Hematopoietic multipotent progenitor cell treated with erythropoietin and hydrocortisone succinate and interleukin-3 and kit ligand, for 4 days (in vitro differentiated cells): Measurements from ENCODE around the gene PLCH1.
A peak's percentile ranks its signal among the peaks of the same experiment; 100 is the strongest.
"Not testable (repeated sequence)": the region's sequence is repeated elsewhere in the genome, so short reads cannot be mapped to it uniquely, and the experiment has no call there.

ENCODE experiments used
- DNase-seq: peaks from one replicate; pipeline ENCODE4 v3.0.0-alpha.2; 2015

PLCH1 gene

DNA sequence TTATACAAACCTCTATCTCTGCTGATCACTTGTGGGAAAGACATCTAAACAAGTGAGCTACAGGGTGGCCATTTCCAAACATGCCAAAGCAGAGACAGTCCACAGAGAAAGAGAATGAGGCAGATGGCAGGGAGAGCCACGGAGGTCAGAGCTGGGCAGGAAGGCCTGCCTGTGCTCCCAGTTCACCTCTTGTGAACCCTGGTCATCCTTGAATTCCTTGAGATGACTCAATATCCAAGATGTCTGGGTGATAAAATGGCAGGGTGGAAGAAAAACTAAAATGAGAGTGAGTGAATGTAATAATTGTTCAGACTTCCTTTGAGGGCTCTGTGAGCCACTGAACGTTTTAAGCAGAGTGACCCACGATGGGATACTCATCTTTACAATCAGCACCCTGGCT, 104.8 kb downstream of the PLCH1 start:
- DNase-seq = no peak

DNA sequence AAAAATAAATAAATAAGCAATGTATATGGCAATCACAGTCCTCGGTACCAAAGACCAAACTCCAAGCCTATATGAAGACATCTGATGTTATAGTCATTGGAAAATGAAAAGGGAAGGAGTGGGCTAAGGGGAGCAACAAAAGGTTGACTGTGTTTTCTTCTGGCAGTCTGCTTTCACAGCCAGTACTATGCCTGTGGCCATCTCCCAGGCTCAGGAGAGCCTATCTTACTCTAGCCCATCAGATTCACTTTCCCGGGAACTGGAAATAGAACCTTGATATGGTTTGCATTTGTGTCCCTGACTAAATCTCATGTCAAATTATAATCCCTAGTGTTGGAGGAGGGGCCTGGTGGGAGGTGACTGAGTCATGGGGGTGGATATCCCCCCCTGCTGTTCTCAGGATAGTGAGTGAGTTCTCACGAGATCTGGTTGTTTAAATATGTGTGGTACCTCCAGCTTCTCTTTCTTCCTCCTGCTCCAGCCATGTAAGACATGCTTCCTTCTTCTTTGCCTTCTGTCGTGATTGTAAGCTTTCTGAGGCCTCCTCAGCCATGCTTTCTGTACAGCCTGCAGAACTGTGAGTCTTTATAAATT, 105.3 kb downstream of the PLCH1 start:
- no peak for DNase-seq

GRCh38 chr3:155638461-155638860, 106.4 kb downstream of the PLCH1 start:
- DNase-seq = not testable (repeated sequence)

GRCh38 chr3:155637567-155637966, 107.3 kb downstream of the PLCH1 start:
- no peak for DNase-seq

DNA sequence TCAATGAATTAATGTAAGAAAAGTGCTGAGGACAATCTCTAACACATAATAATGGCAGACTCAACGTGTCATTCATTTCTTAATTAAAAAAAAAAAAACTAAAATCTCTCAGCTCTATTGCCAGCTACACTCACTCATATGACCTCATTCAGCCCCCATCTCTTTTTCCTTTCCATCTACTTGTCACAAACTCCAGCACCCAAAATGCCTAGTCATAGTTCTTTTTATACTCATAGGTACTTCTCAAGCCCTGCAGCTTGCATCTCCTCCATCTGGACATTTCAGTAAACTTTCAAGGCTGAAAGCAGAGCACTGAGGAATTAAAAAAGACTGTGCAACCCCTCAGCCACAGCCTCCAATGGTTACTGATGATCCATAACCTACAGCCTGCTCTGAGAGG, 109.8 kb downstream of the PLCH1 start:
- DNase-seq = peak; percentile 22

- DNase-seq = no peak
These were observed 110.7 kb downstream of the PLCH1 start for GRCh38 chr3:155634121-155634719.

- DNase-seq = no peak
These were observed 113.4 kb downstream of the PLCH1 start for GRCh38 chr3:155631323-155632019.

DNA sequence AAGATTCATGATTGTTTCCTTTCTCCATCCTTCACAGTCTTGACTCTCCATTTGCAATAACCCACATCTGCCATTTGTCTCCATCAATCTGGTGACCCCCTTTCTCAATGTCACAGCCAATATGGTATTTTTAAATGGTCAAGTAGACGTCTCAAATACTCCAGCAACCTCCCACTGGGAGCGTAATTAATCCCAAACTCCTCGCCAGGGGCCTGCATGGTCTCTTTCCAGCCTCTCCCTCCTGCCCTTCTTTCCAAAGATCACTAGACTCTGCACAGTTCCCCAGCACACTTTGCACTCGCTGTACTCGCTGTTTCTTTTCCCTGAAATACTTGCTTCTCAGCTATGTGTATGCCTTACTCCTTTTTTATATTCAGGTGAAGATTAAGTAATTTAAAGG, 115.3 kb downstream of the PLCH1 start:
- no peak for DNase-seq

DNA sequence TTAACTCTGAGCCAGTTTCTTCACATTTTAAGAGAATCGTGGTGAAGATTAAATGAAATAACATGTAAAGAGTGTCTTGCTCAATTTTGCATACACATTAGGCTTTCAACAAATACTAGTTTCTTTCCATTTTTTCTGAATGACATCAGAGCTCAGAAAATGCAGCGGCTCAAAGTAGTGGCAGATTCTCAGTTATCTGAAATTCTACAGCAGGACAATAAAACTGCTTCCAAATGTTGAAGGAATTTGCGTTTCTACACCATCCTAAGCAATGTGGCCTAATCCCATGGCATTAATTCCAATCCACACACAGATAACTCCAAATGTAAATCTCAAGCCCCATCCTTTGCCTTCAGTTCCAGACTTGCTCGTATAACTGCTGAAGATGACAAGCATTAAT, 115.8 kb downstream of the PLCH1 start:
- DNase-seq = no peak

DNA sequence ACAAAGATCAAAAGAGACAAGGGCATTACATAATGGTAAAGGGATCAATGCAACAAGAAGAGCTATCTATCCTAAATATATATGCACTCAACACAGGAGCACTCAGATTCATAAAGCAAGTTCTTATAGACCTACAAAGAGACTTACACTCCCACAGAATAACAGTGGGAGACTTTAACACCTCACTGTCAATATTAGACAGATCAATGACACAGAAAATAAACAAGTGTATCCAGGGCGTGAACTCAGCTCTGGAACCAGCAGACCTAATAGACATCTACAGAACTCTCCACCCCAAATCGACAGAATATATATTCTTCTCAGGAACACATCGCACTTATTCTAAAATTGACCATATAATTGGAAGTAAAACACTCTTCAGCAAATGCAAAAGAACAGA, 122.2 kb downstream of the PLCH1 start:
- DNase-seq = not testable (repeated sequence)

DNA sequence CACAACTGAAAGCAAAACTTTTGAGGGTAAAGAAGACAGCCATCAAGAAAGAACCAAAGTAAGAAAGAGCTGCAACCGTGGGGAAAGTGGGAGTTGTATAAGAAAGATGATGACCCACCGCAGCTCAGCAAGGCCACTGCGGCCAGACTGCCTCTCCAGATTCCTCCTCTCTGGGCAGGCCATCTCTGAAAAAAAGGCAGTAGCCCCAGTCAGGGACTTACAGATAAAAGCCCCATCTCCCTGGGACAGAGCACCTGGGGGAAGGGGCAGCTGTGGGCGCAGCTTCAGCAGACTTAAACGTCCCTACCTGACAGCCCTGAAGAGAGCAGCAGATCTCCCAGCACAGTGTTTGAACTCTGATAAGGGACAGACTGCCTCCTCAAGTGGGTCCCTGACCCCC, 124.3 kb downstream of the PLCH1 start:
- not testable (repeated sequence) for DNase-seq

- no peak for DNase-seq
These were observed 125.6 kb downstream of the PLCH1 start for GRCh38 chr3:155619118-155619915.

DNA sequence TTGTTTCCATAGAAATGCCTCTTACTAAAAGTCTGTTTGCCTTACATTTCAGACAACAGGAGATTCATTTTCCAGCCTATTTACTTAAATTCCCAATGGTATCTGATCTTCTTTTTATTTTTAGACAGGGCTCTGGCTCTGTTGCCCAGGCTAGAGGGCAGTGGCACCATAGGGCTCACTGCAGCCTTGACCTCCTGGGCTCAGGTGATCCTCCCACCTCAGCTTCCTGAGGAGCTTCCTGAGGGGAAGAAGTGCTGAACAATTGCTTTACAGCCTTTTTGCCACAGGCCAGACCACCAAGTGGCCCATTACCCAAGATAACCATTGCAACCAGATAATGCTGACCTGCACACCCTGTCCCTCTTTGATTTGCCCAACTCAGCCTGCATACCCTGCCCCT, 126.3 kb downstream of the PLCH1 start:
- no peak for DNase-seq

GRCh38 chr3:155617346-155617925, 127.4 kb downstream of the PLCH1 start:
- no peak for DNase-seq

DNA sequence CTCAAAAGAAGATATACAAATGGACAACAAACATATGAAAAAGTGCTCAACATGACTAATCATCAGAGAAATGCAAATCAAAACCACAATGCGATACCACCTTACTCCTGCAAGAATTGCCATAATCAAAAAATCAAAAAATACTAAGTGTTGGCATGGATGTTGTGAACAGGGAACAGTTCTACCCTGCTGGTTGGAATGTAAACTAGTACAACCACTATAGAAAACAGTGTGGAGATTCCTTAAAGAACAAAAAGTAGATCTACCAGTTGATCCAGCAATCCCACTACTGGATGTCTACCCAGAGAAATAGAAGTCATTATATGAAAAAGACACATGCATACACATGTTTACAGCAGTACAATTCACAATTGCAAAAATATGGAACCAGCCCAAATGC, 129.7 kb downstream of the PLCH1 start:
- DNase-seq = not testable (repeated sequence)

DNA sequence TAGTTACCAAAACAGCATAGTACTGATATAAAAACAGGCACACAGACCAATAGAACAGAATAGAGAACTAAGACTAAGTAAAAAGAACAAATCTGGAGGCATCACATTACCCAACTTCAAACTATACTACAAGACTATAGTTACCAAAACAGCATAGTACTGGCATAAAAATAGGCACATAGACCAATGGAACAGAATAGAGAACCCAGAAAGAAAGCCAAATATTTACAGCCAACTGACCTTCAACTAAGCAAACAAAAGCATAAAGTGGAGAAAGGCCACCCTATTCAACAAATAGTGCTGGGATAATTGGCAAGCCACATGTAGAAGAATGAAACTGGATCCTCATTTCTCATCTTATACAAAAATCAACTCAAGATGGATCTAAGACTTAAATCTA, 130.5 kb downstream of the PLCH1 start:
- DNase-seq = not testable (repeated sequence)

- no peak for DNase-seq
These were observed 133.4 kb downstream of the PLCH1 start for GRCh38 chr3:155611456-155611855.

GRCh38 chr3:155609586-155609985, 135.3 kb downstream of the PLCH1 start:
- no peak for DNase-seq

DNA sequence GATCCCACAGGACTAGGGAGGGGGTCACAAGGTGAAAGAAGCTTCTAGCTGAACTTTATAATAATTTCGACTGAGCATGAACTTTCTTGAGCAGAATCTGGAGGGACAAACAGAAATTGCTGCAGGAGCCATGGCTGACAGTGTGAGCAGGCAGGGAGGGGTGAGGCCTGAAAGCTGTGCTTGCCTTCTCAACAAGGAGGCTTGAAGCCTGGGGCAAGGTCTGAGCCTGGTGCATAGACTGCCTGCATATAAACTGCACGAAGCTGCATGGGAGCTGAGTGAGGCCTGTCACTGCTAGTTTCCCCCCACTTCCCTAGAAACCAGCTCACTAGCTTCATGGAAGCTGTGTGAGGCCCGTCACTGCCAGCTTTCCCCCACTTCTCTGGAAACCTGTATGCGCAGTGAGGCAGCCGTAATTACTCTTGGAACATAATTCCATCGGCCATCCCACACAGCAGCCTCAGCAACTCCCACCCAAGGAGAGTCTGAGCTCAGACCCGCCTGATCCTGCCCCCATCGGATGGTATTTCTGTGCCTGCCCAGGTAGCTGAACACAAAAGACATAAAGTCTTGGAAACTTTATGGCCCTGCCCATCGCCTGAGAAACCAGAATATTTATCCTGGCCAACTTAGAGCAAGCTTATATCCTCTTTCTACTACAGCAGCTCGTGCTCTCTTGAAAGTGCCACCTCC, 136.5 kb downstream of the PLCH1 start:
- no peak for DNase-seq

DNA sequence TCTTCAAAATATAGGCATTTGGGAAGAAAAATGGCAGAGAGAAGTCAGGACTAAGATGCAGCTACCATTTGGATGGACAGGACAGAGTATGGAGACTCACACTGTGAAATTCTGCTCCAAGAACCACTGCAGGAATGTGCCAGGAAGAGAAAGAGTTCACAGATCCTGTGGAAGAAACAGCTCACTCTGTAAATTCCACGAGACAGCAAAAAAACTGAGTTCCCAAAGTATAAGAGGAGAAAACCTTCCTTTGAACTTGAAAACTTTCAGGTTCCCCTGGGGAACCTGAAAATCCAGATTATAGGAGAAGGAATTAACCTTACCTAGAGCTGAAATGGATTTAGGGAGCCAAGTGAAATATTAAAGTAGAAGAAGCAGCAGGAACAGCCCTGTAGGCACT, 137.1 kb downstream of the PLCH1 start:
- DNase-seq = no peak

DNA sequence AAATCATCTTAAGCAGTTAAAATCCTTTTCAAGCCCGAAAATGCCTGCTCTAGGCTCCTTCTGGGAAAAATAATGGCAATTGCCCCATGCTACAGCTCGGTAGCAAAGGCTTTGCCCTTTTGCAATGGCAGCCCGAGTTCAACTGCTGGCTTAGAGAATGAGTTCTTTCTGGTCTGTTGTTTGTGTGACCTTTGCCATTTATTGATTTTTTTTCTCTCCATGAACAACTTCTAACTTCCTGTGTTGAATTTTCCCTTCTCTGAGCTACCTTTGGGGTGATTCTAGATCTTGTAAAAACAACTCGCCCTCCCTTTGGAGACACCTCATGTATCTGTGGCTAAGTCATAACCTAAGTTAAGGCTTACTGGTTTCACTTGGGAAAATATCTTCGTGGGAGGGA, 139.3 kb downstream of the PLCH1 start:
- no peak for DNase-seq

DNA sequence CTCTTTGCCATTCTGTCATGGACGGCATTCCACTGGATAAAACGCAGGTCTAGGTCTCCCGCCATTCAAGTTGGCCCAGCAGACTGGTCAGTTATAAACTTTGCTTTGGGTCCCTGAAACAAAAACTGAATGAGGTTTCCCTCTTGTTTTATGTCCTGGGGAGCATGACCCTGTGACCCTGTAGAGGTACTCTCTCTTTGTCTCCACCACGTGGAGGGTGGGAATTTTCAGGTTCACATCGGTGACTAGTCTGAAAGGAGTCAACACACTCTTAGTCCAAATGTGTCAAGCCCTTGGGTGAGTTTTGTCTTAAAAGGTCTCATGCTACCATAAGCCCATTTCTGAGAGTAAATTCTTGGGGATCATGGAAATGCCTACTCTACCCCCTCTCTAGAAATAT, 139.9 kb downstream of the PLCH1 start:
- DNase-seq = no peak

DNA sequence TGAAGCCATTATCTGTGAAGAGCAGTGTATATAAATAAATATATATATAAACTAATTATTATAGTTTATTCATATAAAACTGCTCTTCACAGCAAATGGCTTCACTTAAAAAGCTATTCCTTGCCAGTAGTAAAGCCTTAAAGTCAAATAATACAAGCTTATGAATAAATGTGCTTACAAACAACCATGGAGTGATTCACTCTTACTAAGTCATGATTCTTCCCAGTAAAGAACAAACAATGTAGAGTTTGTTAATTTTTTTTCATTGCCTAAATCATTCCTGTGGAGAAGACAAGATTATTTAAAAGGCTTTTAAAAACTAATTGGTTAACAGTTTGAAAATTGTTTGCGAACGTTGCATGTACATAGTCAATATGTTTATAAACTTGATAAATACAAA, 140.7 kb downstream of the PLCH1 start:
- DNase-seq = no peak
